Eye (tissue), 1 donor: ENCODE data around the gene CNPY1.
A peak's percentile ranks its signal among the peaks of the same experiment; 100 is the strongest.
"Not testable (repeated sequence)": the region's sequence is repeated elsewhere in the genome, so short reads cannot be mapped to it uniquely, and the experiment has no call there.

Source experiments
- DNase-seq: peaks from one replicate; pipeline ENCODE4 v3.0.0-alpha.2; 2015

The CNPY1 gene

DNA sequence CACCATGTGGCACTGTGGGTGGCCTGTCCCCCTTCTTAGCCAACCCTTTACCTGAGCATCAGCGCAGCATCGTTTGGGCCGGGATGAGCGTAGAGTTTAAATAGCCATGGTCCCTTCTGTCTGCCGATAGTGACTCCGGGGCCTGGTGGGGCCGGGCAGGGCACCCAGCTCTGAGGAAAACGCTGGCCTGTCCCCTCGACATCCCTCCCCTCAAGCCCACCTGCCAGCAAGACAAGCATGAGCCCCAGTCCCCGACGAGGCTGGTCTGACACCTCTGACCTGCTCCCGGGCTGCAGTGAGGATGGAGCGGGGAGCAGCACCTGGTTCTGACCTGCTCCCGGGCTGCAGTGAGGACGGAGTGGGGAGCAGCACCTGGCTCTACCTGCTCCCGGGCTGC, 31.1 kb upstream of the CNPY1 start:
- no peak for DNase-seq

DNA sequence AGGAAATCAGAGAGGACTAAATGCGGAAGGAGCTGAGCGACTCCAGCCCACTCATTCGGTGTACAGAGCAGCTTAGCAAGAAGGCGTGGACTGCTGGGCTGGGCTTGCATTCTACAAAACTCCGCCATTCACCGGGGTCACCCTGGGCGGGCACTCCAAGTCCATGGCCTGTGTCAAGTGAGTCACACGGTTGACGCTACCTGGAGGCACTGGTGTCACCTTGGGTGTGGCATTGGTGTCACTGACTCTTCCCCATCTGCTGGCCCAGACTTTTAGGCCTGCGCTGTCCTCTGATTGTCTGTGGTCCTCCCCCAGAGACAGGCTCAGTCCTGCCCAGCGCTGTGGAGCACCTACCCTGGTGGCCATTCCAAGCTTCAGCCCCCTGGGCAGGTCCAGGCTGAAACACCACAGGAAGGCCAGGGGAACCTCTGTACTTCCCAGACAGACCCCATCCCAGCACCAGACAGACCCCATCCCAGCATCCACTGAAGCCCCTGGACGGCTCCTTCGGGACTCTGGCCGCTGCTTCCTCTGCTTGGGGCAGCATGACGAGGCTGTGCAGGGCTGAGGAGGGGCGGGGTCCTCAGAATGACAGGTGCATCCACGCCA, 30.6 kb upstream of the CNPY1 start:
- DNase-seq, result no peak

DNA sequence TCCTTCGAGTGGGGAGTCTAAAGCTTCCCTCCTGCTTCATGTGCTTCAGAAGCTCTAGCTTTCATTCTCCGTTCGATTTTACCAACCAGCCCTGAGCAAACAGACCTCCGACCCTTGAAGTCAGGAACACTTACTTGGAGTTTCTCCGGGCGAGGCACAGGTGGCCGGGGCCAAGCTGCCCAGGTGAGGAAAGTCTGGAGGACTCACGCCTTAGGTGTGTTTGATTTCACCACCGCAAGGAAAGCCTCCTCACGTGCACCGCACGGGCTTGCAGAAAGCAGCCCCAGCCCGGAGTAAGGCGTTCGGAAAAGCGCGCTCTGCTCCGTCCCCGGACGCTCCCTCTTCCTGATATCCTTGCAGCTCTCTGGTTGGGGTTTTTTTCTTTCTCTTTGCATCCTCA, 30.1 kb upstream of the CNPY1 start:
- DNase-seq, result no peak

DNA sequence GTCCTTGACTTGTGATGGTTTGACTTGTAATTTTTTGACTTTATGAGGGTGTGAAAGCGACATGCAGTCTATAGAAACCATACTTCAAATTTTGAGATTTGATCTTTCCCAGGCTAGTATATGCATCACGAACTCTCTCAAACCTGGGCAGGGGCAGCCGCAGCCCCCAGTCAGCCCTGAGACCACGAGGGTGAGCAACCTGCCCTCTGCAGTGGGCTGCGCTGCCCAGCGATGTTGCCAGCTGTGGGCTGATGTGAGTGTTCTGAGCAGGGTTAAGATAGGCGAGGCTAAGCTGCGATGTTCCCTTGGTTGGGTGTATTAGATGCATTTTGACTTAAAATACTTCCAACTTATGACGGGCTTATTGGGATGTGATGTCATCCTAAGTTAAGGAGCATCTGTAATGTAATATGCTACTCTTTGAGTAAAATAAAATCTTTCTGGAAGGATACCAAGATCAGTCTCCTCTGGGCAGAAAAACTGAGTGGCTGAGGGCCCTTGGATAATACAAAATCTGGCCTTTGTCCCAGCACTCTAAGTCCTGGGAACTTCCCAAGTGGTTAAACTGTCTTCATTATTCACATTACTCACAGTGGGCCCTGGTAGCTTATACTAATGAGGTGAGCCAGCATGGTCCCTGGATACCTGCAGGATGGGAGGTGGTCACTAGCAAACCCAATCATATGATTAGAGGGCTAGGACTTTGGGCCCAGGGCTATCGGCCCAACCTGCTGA, 28.4 kb upstream of the CNPY1 start:
- no peak for DNase-seq

DNA sequence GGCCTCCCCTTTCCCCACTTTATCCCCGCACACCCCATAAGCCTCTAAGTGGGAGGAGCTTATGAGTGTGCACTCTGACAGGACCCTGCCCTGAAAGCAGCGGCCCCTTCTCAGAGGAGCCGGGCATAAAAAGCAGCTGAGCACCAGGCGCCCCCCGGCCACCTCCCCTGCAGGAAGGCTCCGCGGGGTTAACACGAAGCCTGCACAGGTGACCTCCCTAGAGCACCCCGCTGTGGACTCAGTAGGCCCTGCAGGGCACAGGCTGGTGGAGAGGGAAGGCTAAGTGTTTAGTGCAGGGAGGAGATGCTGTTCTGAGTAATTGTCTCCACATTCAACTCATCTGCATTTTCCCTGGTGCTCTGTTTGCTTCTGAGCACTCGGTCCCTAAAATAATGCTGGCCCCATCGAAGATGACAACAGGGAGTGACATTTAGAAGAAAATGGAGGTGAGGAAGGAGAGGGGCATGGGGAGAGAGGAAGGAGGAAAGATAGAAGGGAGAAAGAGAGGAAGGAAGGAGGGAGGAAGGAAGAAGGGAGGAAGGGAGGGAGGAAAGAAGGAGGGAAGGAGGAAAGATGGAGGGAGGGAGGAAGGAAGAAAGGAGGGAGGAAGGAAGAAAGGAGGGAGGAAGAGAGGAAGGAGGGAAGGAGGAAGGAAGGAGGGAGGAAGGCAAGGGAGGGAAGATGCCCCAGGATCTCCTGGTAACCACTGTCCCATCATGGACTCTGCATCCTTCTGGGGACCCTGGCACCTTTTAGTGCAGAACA, 25.4 kb upstream of the CNPY1 start:
- no peak for DNase-seq

DNA sequence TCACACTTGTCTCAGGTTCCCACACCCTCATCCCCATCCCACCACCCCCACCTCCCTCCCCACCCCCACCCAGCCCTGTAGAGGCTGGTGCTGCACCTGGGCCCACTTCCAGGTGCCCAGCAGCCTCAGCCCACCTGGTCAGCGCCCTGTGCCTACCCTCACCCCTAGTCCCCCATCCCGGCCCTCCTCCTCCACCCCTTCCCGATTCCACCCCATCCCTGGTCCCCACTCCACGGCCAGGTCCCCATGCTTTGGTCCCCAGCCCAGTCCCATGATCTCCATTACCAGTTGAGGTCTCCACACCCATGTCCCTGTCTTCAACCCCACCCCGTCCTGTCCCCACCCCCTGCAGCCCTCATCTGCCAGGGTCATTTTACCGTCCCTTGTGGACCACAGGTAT, 24.6 kb upstream of the CNPY1 start:
- DNase-seq, result no peak

DNA sequence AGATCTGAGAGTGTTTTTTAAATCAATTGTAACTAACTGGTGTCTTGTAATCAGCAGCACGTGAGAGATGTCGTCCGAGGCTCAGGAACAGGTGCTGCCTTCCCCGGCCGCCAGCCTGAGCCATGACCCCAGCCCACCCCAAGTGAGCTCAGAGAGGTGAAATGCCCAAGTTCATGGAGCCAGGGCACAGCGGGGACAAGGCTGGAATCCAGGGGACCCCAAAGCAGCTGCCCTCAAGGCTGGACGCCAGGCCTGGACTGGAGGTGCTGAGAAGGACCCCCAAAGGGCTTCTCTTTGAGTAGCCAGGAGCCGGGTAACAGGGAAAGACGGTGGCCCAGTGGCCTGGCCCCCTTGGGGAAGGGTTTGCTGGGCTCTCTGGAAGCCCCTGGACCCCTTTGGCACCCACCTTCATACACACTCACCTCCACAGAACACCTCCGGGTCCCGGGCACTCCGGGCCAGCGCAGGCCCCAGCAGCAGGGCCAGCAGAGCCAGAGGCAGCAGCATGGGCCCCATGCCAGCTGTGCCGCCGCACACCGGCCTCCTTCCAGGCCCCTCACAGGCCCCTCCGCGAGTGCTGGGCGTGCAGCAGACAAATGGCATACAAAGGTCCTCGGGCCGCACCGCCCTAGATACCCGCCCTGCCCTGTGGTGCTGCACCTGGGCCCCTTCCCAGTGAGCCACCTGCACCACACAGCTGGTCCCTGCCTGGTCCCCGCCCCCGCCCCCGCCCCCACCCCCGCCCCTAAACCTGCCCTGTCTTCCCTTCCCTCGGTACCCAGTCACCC, 24.0 kb upstream of the CNPY1 start:
- DNase-seq, result no peak

DNA sequence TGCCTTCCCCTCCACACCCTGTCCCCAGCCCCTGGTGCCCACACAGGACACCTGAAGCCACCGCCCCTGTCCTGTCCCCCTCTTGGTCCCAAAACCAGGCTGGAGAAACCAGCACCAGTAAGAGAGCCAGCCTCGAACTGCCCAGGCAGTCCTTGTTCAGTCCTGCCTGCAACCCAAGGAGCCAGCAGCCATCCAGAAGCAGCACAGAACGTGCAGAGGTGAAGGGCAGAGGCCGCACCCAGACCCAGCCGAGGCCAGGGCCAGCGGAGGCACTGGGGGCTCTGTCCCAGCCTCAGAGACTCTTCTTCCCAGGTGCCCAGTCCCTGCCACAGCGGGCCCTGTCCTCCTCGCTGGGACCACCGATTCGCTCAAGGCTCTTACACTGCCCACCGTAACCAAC, 23.3 kb upstream of the CNPY1 start:
- DNase-seq, result no peak

DNA sequence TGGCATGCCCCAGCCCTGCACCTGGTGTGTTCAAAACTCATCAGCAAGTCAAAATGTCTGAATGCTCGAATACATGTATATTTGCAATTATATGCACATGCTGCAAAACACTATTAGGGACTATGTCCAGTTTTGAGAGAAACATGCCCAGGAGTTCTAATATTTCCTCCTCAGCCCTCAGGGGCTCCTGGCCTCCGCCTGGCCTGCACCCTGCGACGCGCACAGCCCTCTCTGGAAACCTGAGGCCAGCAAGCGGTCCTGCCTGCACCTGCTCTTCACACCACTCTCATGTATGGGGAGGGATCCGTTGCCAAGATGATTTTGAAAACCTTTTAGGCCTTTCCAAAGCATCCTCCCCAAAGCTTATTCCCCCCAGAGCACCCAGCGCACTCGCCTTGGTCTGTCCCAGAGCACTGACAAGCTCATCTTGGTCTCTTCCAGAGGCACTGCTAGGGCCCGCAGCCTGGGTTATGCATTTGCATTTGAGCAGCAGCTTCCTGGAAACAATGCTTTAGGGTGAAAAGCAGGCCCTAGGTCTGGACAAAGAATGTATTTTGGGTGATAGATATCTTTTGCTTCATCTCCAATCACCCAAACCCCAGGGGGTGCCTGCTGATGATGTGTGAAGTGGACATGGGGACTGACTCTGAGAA, 22.6 kb upstream of the CNPY1 start:
- no peak for DNase-seq

DNA sequence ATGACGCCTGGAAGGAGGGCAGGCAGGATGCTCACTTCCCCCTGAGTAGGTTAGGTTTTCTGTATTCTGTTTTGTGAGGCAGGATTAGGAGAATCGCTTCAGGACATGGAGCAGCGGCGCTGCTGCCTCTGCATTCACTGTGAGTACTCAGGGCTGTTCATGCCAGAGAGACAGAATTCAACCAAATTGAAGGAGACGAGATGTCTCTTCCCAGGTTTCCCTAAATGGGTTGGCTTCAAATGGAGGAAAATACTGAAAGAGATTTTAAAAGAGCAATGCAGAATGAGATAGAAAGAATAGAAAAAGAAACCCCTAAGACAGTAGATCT, 21.9 kb upstream of the CNPY1 start:
- DNase-seq, result no peak

DNA sequence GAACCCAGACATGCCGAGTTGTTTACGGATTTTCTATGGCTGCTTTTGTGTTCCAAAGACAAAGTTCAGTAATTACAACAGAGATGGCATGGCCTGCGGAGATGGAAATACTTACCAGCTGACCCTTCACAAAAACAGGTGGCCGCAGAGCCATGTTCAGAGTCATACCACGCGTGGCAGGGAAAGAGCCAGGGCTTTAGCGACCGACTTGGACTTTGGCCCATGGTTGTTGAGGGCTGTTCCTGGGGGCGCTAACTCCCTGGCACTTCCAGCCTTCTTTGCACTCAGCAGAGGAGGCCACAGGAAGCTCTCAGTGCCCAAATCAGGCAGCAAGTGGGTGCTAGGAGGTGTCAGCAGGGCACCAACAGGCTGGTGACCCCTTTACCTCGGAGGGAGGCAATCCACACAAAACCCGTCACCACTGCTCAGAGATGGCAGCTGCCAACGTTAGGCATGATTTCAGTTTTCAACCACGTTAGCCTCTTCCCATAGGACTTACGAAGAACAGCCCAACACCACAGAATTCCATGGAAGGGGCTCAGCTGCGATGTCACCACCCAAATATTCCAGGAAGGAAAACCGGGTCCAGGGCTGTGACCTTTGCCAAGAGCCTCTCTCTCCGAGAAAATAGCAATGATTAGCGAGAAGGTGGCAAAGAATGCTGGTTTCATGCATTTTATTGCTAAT, 21.4 kb upstream of the CNPY1 start:
- DNase-seq, result no peak

DNA sequence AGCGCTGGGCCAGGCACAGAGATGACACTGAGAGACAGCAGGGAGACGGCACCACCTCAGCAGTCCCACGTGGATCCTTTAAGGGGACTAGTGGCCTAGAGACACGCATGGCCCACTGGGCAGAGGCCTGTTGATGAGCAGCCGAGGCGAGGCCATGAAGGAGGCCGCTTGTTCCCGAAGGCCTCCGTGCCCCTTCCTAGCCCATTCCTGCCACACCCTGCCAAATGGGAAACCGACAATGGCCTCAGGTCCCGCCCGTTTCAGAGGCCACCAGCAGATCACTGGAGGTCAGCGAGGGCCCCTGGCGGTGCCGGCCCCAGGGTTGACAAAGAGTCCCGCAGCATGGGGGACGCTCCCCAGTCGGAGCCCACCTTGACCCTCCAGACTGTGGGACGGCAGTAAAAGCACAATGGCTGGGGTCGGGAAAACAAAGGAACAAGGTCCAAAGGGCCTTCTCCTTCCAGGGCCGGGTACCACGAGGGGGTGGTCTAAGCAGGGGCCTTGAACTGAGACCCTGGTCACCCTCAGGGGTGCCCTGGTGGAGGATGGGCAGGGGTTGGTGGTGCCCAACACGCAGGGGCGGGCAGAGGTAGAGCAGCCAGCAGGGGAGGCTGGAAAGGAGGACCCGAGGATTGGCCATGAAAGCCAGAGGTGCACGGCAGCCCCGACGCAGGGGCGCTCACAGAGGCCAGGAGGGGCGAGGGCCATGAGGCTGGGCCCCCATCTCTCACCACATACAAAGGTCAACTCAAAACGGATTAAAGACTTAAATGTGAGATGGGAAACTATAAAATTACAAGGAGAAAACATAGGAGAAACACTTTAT, 19.9 kb upstream of the CNPY1 start:
- DNase-seq, result no peak

DNA sequence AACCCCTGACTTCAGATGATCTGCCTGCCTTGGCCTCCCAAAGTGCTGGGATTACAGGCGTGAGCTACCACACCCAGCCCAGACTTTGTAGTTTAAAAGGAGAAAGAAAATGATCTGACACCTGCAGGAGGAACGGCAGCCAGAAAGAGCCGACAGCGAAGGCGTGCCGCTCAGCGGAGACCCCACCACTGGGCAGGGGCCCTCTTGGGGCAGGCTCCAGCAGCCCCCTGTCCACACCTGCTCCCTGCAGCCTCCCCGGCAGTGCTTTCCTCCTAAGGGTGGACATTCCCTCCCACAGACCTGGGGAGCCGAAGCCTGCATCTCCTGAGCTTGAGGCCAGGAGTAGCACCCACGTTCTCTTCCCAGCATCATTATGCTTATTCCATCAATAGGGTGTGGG, 19.2 kb upstream of the CNPY1 start:
- no peak for DNase-seq

DNA sequence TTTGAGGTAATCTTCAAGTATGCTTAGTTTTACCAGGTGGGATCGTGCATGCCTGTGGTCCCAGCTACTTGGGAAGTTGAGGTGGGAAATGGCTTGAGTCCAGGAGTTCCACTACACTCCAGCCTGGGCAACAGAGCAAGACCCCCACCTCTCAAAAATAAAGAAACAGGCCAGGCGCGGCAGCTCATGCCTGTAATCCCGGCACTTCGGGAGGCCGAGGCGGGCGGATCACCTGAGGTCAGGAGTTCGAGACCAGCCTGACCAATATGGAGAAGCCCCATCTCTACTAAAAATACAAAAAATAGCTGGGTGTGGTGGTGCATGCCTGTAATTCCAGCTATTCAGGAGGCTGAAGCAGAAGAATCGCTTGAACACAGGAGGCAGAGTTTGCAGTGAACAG, 16.6 kb upstream of the CNPY1 start:
- not testable (repeated sequence) for DNase-seq

DNA sequence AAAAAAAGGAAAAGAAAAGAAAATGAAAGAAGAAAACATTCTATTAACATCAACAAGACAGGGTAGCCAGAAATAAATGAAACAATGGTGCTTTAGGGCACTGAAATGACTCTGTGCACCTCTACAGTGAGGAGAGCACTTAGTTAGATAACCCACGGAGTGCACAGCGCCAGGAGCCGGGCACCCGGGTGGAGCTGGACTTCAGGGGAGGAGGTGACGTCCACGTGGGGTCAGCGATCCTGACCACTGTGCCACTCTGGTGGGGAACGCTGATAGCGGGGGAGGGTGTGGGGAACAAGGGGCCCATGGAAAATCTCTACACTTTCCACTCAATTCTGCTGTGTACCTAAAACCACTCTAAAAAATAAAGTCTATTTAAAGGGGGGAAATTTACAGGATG, 15.7 kb upstream of the CNPY1 start:
- no peak for DNase-seq

DNA sequence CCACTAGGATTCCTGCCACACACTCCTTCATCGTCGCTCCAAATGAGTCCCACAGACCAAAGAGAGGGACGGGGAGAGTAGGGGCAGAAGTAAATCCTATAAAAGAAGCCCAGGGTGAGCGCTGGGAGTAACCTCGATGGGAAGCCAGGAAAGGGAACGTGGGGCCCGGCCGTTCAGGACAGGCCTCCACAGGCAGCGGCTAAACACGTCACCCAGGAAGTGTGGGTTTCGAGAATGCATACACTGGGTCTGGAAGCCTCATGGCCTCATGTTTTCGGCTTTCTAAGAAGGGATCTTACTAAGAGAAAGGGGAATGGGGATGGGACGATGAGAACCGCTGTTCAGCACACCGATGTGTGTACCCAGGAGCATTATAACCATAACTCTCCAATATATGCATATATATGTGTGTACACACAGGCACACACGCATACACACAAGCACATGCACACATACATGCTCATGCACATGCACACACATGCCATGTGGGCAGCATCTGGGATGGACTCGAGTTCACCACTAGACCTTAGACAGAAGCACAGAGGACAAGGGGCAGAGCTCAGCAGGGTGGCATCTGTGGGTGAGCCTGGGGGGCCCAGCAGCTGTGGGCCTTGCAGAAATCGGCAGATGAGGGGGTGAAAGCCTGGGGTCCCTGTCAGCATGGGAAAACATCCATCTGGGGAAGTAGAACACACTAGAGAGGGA, 14.8 kb upstream of the CNPY1 start:
- DNase-seq, result no peak

DNA sequence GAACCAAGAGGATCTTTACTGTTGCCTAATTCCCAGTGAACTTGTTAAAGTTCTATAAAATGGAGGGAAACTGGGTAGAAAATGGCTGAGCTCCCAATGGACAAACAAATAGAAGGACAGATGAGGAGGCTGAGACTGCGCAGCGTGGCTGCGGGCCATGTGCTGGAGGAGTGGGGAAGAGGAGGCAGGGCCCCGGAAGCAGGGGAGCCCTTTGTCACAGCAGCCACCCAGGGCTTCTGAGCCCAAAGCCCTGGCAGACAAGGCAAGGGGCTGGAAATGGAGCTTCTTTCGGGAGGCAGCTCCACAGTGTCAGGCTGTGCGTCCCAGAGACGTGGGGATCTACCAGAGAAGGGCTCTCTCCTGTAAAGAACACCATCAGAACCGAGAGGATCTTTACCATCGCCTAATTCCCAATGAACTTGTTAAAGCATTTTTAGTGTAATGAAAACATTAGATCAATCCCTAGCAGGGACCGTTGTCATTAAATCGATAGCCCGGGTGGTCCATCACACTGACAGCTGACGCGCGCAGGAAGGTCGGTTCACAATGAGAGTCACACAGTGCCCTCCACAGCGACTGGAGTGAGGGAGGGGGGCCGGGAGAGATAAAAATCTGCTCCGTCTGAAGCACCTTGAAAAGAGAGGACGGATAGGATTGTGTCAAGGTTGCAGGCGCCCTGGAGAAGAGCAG, 14.0 kb upstream of the CNPY1 start:
- DNase-seq, result peak; percentile 65

DNA sequence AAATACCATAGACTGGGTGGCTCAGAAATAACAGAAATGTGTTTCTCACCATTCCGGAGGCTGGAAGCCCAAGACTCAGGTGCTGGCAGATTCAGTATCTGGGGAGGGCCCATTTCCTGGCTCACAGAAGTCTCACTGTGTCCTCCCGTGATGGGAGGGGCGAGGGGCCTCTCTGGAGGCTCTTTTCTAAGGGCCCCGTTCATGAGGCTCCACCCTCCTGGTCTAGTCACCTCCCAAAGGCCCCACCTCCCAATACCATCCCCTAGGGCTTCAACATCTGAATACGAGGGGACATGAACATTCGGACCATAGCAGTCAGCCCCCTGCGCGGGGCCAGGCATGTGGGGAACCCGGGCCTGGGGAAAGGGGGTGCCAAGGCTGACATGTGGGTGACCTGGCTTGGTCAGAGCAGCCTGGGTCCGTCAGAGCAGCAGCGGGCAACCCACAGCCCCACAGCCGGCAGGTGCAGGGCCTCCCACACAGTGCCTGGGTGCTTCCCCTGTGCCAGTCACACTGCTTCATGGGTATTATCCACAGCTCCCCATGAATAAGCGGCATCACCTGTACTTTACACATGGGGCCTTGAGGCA, 13.3 kb upstream of the CNPY1 start:
- no peak for DNase-seq

DNA sequence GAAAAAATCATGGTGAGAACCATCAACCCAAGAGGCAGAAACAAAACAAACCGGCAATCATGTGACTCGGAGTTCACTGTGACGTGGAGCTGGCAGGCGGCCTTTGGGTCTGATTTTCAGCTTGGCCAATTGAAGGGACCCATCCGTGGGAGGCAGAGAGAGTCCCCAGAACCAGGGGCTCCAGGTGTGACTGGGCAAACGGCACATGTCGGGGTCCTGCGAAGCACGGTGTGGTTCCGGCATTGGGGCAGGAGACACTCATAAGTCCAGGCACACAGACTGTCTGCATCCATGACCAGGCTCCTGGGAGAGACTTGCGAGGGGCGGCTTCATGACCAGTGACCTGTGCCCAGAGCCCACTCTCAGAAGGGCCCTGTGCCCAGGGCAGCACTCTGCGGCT, 12.6 kb upstream of the CNPY1 start:
- no peak for DNase-seq

DNA sequence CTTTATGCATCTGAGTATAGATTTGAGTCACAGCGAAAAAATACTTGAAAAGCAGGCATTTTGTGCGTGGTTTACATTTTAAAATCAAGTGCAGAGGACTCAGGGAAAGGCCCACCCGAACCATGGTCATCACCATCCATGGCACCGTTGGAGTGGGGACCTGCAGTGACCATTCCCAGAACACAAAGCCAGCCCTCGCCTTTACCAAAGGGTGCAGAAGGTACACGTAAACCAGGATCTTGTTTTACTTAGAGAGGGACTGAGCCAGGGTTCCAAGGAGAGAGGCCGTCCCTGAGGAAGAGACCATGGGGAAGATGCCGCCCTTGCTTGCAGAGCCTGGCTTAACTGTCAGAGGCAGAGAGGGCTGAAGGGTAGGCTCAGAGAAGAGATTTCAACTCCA, 12.0 kb upstream of the CNPY1 start:
- no peak for DNase-seq
